NCI-H2196 (cell line): ENCODE measurements around the gene PGBD5.
"Not testable (repeated sequence)": the region's sequence is repeated elsewhere in the genome, so short reads cannot be mapped to it uniquely, and the experiment has no call there.

Source experiments
- DNase-seq: peaks from one replicate; lab custom pipeline; 2025; ENCODE audit not compliant: unreplicated experiment; lab: John Stamatoyannopoulos, UW

PGBD5 gene

DNA sequence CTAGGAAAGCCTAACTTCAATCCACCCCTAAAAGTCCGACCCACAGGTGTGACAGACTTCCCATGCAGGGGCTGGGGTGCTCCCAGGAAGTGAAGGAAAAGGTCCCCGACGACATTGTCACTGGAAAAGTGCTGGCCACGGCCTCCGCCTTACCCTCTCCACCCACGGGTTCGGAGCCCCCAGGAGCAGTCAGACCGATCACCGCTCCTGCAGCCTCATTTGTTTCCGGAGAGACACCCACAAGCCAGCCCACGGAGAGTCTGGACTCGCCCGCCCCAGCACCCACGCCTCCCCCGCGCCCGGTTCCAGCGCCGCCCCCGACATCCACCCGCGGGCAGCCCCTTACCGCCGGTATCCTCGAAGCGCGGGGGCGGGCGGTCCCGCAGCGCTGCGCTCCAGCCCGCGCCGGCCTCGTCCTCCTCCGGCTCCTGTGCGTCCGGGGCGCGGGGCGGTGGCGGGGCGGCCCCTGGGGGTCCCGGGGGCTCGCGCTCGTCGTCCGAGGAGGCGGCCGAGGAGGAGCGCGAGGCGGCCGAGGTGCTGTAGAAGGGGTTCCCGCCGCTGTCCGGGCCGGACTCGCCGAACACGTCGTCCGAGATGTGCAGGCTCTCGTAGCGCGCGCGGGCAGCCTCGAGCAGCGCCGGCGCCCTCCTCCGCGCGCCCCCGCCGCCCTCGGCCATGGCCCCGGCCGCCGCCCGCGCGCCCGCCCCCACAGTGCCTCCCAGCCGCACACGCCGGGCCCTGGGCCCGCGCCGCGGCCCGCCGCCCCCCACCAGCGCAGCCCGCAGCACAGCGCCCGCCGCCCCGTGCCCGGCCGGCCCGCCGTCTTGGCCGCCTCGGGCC lies 660 bp downstream of the PGBD5 start:
- no peak for DNase-seq

DNA sequence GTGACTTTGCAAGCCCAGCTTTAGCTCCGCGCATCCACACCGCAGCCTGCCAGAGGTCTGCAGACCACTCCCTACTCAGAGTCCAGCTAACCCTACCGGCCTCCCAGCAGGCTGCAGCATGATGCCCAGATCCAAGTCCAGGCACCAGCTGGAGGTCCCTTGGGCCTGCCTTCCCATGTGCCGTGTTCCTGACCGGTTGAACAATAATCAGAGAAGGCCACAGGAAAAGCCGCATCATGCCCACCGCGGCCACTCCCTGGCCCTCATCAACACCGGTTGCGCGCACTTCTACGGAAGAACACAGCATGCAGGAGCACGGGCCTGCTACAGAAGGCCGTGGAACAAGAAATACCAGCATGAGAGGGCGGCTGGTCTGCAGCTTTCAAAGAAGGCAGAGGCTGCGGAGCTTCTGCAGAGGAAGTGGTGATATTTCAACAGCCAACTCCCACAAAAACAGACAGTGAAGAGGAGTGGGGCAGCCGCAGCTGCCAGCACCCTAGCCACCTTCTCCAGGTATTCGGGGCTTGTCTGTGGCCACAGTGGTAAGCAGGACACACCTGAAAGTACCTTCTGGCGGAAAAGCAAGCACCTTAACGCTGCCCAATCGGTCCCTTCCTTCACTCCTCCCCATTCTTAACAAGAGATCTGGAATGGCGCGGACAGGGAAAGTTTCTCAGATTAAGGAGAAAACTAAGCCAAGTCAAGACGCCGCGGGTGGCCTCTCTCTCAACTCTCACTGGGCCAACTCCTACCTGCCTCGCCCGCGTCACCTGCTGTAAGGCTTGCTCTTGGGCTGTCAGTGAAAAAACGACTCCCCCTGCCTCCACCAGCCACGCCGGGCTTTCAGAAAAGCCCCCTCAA lies 1.5 kb downstream of the PGBD5 start:
- DNase-seq = no peak

DNA sequence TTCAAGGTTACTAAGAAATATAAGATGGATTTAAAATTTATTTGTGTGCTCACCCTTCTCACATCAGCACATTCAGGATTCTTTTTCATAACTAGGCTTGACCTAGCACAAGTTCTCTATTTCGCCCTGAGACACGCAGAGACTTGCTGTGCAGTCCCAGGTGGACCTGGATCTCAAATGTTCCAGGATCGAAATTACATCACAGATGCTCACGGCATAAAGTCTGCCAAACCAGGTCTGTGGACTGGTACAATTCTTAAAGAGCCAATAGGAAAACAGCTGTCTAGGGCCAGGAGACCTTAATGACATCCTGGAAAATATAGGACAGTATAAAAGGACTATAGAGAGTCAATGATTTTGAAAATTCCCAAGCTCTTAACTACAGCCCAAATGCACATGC lies 2.2 kb downstream of the PGBD5 start:
- peak; percentile 21 for DNase-seq

DNA sequence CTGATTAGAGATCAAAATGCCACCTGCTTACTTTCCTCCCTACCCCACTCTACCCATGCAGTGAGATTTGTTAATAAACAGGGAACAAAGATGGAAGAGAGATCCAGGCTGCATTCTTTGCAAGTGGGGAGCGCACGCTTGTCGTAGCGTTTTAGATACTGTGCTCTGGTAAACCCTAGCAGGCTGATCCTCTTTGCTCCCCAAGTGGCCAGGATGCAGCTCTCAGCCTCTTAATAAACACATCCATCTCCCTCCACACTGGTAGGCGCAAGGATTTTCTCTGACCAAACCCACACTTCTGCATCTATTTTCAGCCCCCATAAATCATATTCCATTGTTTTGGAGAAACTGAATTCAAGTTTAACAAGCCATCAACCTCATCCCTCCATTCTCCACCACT lies 2.9 kb downstream of the PGBD5 start:
- DNase-seq = no peak

DNA sequence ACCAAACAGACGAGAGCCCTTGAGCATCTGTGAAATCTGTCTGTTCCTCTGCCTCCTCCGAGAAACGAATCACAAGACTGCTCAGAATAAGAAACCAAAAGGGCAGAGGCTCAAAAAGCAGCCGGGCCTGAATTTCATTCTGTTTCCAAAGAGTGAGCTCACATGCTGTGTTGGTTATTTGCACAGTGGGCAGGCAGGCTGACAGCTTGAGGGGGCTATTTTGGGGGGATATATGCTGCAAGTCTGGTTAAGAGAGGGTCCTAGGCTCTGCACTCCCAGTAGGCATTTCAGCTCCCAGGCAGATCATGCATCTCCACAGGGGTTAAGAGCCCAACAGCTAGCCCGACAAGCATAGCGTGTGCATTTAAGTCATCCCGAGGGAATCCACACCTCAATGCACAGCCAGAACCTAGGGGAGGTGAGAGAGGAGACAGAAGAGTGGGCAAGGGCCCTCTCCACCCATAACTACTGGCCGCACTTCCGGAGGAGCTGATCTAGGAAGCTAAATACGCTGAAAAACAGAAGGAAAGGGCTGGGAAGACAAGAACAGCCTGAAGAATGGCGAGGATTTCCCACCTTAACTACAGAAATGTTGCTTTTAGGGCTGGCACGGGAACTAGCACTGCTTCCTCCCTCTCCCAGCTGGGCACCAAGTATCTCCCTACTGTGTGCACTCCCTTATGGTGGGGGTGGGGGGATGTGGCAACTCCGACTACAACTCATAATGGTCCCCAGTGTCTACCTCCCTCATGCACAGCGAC lies 3.7 kb downstream of the PGBD5 start:
- DNase-seq = no peak

DNA sequence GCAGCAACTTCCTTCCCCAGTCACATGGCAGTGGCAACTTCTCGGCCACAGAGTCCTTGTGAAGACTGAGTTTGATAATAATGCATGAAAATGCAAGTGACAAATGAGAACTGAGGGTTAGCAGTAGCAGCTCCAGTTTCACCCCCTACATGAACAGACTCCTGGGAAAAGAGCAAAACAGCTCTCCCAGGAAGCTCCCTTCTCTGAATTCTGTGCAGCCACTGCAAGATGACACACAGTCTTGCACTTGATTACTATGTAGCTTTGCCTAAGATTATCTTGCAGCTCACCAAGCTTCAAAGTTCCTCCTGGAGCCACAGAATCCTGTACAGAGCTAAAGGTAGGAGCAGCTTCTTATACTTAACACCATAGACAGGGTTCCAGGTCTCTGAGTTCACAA lies 4.7 kb downstream of the PGBD5 start:
- no peak for DNase-seq

DNA sequence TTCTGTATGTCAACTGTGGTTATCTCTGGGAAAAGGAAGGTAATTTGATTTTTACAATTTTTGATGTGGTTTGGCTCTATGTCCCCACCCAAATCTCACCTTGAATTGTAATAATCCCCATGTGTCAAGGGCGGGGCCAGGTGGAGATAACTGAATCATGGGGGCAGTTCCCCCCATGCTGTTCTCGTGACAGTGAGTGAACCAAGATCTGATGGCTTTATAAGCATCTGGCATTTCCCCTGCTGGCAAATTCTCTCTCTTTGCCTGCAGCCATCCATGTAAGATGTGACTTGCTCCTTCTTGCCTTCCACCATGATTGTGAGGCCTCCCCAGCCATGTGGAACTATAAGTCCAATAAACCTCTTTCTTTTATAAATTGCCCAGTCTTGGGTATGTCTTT lies 5.8 kb downstream of the PGBD5 start:
- not testable (repeated sequence) for DNase-seq

DNA sequence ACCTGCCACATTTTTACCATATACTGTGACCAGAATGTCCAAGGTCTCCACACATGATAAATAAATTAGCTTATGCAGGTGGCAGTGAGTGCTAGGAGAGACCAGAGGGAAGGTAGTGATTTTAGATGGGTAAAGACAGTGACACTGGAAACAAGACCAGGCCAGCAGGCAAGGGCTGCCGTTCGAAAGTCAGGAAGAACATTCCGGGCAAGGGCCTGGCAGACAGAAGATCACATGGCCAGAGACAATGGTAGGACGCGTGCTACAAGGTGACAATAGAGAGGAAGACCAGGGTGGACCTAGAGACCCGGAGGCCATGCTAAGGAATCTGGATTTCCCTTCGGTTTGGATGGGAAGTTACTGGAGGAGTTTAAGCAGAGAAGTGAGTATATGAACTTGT lies 9.7 kb downstream of the PGBD5 start:
- DNase-seq = no peak

DNA sequence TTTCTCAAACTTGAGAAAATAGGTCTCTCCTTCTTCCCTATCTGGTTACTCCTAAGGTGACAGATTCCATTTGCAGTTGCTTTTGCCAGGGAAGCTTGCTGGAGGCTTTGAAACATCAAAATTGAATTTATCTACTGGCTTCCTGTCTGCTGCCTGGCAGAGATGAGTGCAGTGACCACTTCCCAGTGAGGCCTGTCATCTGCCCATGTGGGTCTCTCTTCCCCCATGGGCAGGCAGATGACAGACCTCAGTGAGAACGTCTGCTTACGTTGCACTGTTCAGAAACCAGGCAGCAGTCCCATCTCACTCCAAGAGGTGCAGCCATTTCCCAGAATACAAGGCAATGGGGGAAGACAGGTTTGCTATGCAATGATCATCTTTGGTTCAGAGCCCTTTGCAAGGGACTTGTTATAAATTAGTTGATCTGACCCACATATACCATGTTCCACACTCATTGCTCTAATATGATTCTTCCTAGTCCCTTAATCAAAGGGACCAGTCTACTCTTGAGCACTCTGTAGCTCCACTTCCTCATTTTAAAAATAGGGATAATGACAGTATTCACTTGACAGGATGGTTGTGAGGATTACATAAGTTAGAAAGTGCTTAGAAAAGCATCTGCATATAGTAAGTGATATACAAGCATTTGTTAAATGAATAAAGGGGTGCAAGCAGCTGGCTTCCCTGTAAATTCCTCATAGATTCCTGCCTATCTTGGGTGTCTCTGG lies 10.6 kb downstream of the PGBD5 start:
- DNase-seq = no peak

DNA sequence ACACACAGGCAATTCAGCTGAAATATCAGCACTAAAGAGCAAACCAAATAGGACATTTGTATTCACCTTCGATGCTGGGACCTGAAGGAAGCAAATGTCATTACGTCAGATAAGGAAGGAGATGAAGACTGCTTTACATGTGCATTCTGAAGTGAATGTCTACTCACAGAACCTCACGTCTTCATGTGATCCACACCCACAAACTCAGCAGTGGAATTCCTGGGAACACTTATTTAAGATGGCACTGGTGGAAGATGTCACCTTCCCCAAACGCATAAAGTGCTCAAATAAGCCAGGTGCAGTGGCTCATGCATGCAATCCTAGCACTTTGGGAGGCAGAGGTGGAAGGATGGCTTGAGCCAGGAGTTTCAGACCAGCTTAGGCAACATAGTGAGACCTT lies 11.4 kb downstream of the PGBD5 start:
- no peak for DNase-seq

DNA sequence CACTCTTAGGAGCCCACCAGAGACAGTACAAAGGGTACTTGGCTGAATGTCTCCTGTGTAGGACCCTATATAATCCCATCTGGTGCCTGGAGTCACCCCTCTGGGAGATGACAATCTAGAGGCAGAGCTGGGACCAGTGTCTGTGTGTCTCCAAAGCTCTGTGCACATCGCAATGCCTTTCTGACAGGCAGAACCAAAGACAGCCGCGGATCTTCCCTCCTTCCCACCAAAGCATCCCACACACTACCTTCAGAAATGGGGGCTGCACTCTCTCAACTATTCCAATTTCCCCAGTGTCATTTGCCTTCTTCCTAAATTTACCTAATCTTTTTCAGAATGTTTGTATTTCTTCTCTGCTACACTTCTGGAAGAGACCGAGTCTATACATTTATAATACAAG lies 12.0 kb downstream of the PGBD5 start:
- DNase-seq = no peak

DNA sequence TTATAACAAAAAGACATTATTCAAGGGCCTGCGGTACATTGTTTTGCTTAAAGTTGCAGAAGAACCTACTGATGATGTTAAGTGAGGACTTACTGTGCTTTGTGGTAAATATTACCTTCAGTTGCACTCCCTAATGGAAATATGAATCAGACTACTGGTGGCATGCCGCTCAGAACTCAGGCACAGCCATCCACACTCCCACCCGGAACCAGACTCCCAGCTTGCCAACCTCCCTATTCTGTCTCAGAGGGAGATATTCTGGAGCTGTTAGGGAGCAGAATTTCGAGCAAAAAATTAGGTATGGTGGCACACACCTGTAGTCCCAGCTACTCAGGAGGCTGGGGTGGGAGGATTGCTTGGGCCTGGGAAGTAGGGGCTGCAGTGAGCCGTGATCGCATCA lies 13.1 kb downstream of the PGBD5 start:
- DNase-seq = no peak

DNA sequence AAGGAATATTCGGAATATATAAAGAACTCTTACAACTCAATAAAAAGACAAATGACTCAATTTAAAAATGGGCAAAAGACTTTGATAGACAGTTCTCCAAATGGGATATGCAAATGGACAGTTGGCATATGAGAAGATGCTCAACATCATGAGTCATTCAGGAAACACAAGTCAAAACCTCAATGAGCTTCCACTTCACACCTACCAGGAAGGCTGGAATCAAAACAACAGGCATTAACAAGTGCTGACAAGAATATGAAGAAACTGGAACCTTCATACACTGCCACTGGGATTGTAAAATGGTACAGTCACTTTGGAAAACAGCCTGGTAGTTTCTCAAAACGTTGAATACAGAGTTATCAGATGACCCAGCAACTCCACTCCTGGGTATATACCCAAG lies 17.2 kb downstream of the PGBD5 start:
- no peak for DNase-seq

DNA sequence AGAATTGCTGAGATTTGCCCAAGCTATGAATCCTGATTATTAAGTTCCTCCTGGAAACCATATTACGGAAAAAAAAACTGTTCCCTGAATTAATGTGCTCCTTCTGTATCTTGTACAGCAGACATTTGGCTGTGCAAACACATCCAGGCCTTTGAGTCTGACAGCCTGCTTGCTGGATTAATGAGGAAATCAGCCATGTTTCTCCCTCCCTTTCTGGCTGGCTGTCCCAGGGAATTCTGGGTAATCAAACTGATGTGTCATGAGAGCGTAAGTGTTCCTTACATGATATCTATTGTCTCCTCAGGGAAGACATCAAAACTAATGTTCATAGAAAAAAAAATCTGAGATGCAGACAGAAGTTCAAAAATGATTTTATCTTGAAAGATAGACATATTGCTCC lies 18.8 kb downstream of the PGBD5 start:
- no peak for DNase-seq

DNA sequence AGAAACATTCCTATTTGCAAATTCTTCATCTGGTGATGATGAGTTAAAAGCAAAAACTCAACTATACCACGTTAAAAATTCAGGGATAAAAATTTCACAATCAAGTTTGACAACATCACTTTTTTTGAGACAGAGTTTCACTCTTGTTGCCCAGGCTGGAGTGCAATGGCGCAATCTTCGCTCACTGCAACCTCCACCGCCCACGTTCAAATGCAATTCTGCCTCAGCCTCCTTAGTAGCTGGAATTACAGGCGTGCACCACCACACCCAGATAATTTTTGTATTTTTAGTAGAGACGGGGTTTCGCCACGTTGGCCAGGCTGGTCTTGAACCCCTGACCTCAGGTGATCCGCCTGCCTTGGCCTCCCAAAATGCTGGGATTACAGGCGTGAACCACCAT lies 19.4 kb downstream of the PGBD5 start:
- DNase-seq = not testable (repeated sequence)

DNA sequence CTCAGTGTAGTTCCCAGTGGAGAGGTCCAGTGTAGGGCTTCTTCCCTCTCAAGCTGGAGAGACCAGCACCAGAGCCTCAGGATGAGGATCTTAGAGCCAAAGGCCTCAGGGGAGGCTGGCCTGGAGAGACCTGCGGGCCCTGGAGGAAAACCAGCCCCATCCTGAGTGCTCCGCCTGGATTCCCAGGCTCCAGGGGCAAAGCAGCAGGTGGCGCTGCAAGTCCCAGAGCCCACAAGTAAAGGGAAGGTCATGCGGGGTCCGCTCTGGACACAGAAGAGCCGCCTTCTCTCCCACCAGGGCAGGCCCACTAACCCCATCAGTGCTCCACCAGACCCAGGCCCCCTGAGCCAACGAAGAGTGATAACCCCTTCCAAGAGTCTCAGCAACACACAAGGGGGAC lies 22.7 kb downstream of the PGBD5 start:
- no peak for DNase-seq

DNA sequence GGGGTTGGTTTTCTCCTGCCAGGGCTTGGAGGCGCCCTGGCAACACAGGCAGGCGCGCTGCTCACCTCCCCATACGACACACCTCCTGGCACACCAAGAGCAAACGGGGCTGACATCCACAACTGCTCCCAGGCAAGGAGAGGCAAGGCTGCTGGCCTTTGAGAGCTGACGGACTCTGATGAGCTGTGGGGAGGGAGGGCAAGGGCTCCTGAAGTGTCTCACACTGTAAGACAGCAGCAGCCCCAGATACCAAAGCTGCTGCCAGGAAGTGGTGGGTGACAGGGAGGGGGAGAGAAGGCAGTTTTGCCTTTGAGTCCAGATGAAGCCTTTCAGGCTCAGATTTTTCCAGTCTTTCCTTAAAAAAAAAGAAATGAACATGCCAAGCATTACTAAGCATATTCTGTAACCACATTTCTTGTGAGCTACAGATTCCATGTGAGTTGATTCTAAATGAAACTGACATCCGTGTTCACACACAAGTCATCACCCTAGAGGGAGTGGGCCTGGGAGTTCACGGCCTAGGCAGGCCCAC lies 24.3 kb downstream of the PGBD5 start:
- no peak for DNase-seq

DNA sequence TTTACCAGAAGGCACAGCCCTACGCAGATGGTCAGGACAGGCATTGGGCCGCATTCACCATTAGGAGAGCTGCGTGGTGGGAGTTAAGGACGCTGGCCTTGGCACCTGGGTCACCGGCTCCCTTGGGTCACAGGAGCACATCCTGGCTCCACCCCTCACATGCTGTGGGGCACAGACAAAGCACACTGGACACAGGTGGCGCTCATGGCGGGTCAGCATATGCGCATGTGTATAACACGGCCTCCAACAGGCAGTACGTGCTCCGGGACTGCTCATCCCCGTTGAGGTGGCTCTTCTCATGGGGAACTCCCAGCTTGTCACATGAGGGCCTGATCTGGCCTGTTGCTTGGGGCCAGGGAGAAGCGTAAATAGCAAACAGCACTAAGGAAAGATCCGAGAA lies 25.0 kb downstream of the PGBD5 start:
- no peak for DNase-seq

DNA sequence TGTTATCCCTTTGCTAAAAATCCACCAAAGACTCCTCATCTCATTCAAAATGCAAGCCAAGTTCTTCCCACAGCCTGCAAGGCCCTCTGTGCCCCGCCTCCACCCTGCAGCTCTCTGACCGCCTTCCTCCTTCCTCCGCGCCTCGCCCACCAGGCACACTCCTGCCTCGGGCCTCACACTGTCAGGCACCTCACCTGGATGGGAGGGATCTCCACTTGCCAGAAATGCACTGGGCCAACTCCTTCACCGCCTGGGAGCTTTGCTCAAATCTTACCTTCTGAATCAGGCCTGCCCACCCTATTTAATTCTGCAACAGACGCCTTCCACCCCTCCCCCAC lies 26.2 kb downstream of the PGBD5 start:
- DNase-seq = no peak

DNA sequence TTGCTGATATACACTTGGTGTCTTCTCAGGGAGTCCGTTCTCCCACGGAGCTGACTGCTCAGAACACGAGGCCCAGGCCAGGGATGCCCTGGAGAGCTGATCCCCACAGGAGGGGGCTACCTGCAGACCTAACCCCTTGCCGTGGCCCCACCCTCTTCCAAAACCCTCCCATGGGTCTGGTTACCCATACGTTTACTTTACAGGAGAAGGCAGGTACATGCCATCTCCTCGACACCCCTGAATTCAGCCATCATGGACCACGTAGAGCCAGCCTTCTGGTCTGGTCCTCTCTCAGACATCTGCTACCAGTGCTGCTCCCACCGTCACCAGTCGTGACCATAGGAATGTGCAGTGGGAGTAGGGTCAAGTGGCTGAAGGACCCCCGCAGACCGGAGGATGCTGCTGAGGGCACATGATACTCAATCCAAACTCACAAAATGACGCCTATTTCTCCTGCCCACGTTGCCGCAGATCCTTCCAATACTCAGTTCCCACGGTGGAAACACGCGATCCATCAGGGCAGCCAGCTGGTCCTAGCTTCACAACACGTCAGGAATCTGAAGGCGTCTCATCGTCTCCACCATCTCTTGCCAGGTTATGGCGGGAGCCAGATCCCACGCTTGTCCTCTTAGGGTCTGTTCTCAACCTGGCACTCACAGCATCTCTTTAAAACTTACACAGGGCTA lies 26.7 kb downstream of the PGBD5 start:
- DNase-seq = no peak
